K562 (cell line): Measurements from ENCODE around the gene GHDC.

Source experiments
- FOS ChIP-seq: IDR thresholded peaks from 3 replicates; pipeline ENCODE4 v1.6.1; 2011; ENCODE audit not compliant: insufficient read length; ENCODE audit errors: extremely low read depth
- RCOR1 ChIP-seq, 2 experiments: IDR thresholded peaks; 2 replicates each; pipeline ENCODE4 v1.6.1; 2012; ENCODE audit warnings: low read depth in 2 of 2, low read length in 2 of 2, borderline replicate concordance in 1 of 2, improper control_type of control experiment in 1 of 2
- RFX5 ChIP-seq: IDR thresholded peaks from 2 replicates; pipeline ENCODE4 v1.6.1; 2011; ENCODE audit warnings: low read depth, mild to moderate bottlenecking, improper control_type of control experiment, low read length
- ZBTB8A ChIP-seq: fragments of 450-650 bp; IDR thresholded peaks from 2 replicates; pipeline ENCODE4 v1.6.1; 2018; ENCODE audit warnings: mild to moderate bottlenecking, moderate library complexity; ENCODE audit not compliant: partially characterized antibody
- ZNF518B ChIP-seq: fragments of 250-450 bp; sonication (Bioruptor Pico); IDR thresholded peaks from 2 replicates; pipeline ENCODE4 v1.5.0; 2021; ENCODE audit warnings: mild to moderate bottlenecking, moderate library complexity

GRCh38 chr17:42160531-42160910 lies 33.8 kb downstream of the GHDC start:
- TF ChIP-seq RFX5 = no peak
- no peak for TF ChIP-seq FOS
- TF ChIP-seq ZBTB8A = no peak
- TF ChIP-seq RCOR1 (IDR thresholded peaks at IDR 0.05; ENCODE audit: borderline replicate concordance in 1 of 2, low read depth in 2 of 2, low read length in 2 of 2) = no peak
- no peak for TF ChIP-seq ZNF518B (CRISPR knock-in tag)
